HG02798 (cell line): ENCODE results near the gene TUBGCP2.

Source experiments
- ATAC-seq: cut with Tn5 transposase; IDR thresholded peaks from one replicate; pipeline ENCODE4 v1.9.1; 2021; ENCODE audit warnings: mild to moderate bottlenecking; ENCODE audit not compliant: unreplicated experiment, poor library complexity

Gene TUBGCP2, protein sequence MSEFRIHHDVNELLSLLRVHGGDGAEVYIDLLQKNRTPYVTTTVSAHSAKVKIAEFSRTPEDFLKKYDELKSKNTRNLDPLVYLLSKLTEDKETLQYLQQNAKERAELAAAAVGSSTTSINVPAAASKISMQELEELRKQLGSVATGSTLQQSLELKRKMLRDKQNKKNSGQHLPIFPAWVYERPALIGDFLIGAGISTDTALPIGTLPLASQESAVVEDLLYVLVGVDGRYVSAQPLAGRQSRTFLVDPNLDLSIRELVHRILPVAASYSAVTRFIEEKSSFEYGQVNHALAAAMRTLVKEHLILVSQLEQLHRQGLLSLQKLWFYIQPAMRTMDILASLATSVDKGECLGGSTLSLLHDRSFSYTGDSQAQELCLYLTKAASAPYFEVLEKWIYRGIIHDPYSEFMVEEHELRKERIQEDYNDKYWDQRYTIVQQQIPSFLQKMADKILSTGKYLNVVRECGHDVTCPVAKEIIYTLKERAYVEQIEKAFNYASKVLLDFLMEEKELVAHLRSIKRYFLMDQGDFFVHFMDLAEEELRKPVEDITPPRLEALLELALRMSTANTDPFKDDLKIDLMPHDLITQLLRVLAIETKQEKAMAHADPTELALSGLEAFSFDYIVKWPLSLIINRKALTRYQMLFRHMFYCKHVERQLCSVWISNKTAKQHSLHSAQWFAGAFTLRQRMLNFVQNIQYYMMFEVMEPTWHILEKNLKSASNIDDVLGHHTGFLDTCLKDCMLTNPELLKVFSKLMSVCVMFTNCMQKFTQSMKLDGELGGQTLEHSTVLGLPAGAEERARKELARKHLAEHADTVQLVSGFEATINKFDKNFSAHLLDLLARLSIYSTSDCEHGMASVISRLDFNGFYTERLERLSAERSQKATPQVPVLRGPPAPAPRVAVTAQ

DNA sequence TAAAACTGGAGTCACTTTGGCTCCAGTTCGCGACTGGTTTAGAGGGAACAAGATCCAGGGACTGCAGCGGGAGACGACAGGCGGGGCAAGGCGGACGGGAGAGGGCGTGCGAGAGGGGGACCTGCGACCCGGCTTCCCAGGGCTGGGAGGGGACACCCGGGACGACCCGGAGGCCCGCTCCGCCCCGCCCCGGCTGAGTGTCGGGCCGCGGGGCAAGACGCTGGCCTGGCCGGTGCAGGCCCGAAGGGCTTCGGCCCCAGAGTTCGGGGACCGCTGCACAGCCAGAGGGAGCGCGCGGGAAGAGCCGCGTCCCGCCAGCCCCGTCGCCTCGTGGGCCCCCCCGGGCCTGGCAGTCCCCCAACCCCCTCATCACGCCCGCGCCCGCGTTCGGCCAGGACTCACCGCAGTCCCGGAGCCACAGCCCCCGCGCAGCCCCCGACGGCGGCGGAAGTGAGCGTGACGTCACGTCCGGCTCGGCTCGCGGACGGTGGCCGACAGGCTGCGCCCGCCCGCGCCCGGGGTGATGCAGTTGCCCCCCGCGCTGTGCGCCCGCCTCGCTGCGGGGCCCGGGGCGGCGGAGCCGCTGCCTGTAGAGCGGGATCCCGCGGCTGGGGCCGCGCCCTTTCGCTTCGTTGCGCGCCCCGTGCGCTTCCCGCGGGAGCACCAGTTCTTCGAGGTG, at the start of gene TUBGCP2, which contains the start of gene ZNF511:
TUBGCP2 (minus strand) TSS at position 452 of the 679 bp plus-strand sequence. CDS start 5,931 bp downstream, outside the sequence.
ZNF511 (plus strand) TSS at position 494 of the 679 bp plus-strand sequence; CDS start at position 524, 30 bp downstream.
- ATAC-seq = peak; percentile 84

- peak; percentile 58 for ATAC-seq
Measured at GRCh38 chr10:133357285-133358161, 48.9 kb upstream of the TUBGCP2 start, which contains the start of gene FUOM. Gene FUOM, minus strand, starts transcription at chr10:133358019. Its CDS starts 12 bp downstream, at chr10:133358007.

DNA sequence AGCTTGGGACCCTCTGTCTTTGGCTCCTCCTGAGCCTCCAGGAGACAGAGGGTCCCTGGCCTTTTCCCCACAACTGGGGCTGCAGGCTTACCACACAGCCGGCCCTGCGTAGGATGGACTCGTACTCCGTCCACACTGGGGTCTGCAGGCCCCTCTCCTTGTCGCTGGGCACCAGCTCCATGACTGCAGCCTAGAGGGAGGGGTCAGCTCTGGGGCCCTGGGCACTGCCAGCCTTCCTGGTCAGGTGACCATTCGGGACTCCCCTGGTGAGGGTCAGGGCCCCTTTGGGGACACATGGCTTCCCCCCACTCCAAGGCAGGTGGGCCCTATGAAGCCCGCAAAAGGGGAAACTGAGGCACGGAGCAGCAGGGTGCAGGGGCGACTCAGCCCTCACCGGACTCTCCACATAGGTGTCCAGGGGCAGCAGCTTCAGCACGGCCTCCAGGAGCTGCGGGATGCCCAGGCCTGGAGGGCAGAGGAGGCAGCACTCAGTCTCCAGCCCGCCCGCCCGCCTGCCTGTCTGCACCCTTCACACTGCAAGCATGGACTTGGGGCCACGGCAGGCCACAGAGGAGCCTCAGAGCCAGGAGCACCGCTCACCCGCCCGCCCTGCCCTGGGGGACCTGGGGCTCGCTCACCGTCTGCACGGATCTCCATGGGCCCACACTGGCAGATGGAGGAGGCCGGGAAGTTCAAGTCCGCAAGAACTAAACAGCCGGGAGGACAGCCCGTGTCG, 48.0 kb upstream of the TUBGCP2 start:
- ATAC-seq = no peak

GRCh38 chr10:133355991-133356390, 47.3 kb upstream of the TUBGCP2 start:
- ATAC-seq = no peak

DNA sequence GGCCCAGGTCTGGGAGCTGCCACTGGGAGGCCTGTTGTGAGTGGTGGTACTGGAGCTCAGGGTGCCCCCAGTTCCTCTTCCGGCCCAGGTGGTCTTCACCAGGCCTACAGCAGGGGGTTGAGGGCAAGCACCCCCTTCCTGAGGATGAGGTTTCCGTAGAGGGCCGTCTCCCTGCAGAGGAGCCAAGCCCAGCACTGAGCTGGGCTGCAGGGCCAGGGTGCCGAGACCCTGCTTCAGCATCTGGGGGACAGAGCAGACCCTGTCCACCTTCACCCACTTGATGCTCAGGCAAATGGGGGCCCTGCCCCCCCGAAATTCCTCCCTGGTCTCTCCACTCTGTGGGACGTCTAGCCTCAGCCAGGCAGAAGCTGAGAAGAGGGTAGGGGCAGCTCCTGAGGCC, 46.6 kb upstream of the TUBGCP2 start:
- no peak for ATAC-seq

GRCh38 chr10:133354672-133355240, 46.1 kb upstream of the TUBGCP2 start:
- no peak for ATAC-seq

GRCh38 chr10:133353988-133354605, 45.4 kb upstream of the TUBGCP2 start:
- no peak for ATAC-seq

- ATAC-seq = no peak
Measured at GRCh38 chr10:133353202-133353959, 44.7 kb upstream of the TUBGCP2 start.

GRCh38 chr10:133351408-133352318, 43.0 kb upstream of the TUBGCP2 start:
- ATAC-seq = no peak

DNA sequence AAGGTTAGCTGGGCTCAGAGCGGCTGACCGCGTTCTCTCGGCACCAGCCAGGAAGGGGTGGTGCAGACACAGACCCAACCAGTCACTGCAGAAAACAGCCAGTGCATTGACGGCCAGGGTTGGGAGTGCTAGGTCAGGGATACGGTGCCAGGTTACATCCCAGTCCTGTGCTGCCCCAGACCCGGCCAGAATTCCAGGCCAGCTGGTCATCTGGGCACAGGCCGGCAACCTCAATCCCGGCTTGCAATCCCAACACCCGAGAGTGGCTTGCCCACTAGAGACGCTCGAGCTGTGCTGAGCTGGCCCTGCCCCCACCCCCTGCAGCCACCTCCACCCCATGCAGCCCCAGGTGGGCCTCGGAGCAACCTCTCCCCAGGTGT, 42.3 kb upstream of the TUBGCP2 start:
- ATAC-seq = no peak

DNA sequence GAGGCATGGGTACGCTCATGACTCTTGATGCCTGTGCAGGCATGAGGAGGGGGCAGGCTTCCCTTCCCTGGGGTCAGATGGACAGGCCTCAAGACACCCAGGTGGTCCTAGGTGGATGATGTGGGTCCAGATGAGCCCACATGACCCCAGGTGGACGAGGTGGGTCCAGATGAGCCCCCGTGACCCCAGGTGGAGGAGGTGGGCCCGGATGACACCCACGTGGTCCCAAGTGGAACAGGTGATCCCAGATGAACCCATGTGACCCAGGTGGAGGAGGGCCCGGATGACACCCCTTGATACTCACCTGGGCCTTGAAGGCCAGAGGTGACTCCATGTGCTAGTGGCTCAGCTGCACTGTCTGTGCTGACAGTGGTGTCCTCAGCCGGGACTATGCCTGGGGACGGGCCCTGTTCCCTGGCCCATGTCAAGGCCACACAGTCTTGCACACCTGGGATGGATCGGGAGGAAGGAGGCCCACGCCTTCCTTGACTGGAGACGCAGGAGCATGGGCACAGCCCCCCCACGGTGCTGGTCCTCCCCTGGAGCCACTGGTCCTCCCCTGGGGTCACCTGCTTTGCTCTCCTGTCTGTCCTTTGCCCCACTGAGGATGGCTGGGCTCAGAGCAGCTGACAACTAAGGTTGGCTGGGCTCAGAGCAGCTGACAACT, 41.7 kb upstream of the TUBGCP2 start:
- ATAC-seq = no peak

GRCh38 chr10:133349577-133350011, 40.9 kb upstream of the TUBGCP2 start:
- no peak for ATAC-seq

- ATAC-seq = no peak
Measured at GRCh38 chr10:133349160-133349568, 40.5 kb upstream of the TUBGCP2 start.

DNA sequence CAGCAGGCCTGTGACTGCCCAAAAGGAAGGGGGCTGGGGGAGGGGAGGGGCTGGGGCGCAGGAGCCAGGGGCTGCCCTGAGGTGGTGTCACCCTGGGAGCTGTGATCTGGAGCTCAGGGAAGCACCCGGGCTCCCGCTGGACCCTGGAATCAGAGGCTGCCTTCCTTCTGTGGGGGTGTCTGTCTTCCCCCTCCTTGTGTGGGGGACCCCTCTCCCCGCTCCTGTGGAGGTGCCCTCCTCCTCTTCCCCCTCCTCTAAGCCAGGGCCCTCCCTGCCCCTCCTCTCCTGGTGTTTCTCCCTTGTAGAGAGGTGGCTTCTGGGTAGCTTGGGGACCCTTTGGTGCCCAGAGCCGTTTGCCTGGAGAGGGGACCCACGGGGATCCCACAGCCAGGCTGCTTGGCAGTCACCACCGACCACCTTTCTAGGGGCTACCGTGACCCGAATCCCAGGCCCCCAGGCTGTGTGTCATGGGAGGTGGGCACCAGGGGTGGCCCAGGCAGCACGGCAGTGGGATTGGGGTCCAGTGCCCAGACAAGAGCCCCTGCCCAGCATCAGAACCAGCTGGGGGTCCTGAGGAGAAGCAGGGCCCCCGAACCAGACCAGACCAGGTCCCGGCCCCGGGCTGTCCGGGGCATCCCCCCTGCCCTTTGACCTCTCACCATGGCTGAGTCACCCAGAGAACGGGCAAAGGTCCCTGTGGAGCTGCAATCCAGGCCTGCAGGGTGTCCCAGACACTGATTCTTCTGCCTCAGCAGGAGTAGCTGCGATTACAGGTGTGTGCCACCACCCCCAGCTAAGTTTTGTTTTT, 39.2 kb upstream of the TUBGCP2 start:
- no peak for ATAC-seq

DNA sequence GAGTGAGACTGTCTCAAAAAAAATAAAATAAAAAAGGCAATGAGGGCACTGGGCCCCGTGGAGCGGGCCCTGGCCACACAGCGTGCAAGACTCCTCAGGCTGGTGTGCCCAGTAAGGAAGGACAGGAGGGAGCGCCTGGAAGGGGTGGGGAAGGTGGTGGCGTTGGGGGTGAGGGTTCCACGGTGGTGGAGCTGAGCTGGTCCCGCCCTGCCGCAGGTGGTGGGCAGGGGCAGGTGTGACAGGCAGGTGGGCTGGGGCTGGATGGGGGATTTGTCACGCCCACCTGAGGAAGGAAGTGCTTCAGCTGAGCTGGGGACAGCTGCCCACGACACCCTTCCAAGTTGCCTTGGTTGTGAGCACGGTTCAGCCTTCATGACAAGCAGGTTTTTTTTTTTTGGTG, 37.7 kb upstream of the TUBGCP2 start:
- ATAC-seq = no peak
